Endodermal cell (in vitro differentiated cells): ENCODE results near the gene COL5A1. TPM values are rescaled to one million over a fixed set of nuclear protein-coding genes. Genes with fewer than 3 reads are reported as not detected.

Experiments used
- DNase-seq: peaks from one replicate; pipeline ENCODE4 v3.0.0-alpha.2; 2017
- H3K27ac ChIP-seq: 2 replicates; pipeline ENCODE4 v1.5.1; 2013; ENCODE audit warnings: mild to moderate bottlenecking, low read depth, low read length, moderate library complexity
- H3K27me3 ChIP-seq: 2 replicates; pipeline ENCODE4 v1.6.1; 2013; ENCODE audit warnings: mild to moderate bottlenecking, low read length, moderate library complexity; ENCODE audit not compliant: insufficient read depth, control insufficient read depth, poor library complexity, severe bottlenecking
- H3K36me3 ChIP-seq: 2 replicates; pipeline ENCODE4 v1.7.0; 2013; ENCODE audit warnings: mild to moderate bottlenecking, low read length, moderate library complexity; ENCODE audit not compliant: control insufficient read depth, insufficient read depth
- H3K4me1 ChIP-seq: one replicate; pipeline ENCODE4 v1.7.0; 2013; ENCODE audit warnings: low read length; ENCODE audit not compliant: control insufficient read depth, insufficient read depth
- H3K4me3 ChIP-seq: 2 replicates; pipeline ENCODE4 v1.5.1; 2013; ENCODE audit warnings: mild to moderate bottlenecking, low read length, moderate library complexity
- H3K9ac ChIP-seq: 2 replicates; pipeline ENCODE4 v1.6.1; 2013; ENCODE audit warnings: mild to moderate bottlenecking, low read length, moderate library complexity; ENCODE audit not compliant: poor library complexity, severe bottlenecking; ENCODE audit errors: extremely low read depth
- H3K9me3 ChIP-seq: 2 replicates; pipeline ENCODE4 v1.6.1; 2013; ENCODE audit warnings: mild to moderate bottlenecking, low read length, moderate library complexity; ENCODE audit not compliant: control insufficient read depth
- H3K27ac Mint-ChIP-seq: 2 replicates; pipeline ENCODE4 v1.8.0; 2020; ENCODE audit warnings: mixed read lengths
- H3K27me3 Mint-ChIP-seq: 2 replicates; pipeline ENCODE4 v1.8.0; 2021; ENCODE audit warnings: mild to moderate bottlenecking, mixed read lengths; ENCODE audit not compliant: insufficient read depth
- H3K36me3 Mint-ChIP-seq: 2 replicates; pipeline ENCODE4 v1.8.0; 2020; ENCODE audit warnings: low read depth, mixed read lengths
- H3K4me1 Mint-ChIP-seq: 2 replicates; pipeline ENCODE4 v1.8.0; 2020; ENCODE audit warnings: mixed read lengths
- H3K4me3 Mint-ChIP-seq: 2 replicates; pipeline ENCODE4 v1.8.0; 2020; ENCODE audit warnings: mild to moderate bottlenecking, moderate library complexity, mixed read lengths
- H3K9me3 Mint-ChIP-seq: 2 replicates; pipeline ENCODE4 v1.8.0; 2020; ENCODE audit warnings: mild to moderate bottlenecking, mixed read lengths
- CTCF ChIP-seq: fragments of 200-600 bp; sonication (generic); conservative IDR thresholded peaks from 2 replicates; pipeline ENCODE4 v1.5.0; 2021; ENCODE audit warnings: antibody characterized with exemption, mild to moderate bottlenecking
- WGBS, 2 experiments: methylation state at CpG; one replicate each; pipeline versions ENCODE4 v1.1.5 to v1.1.7; 2013; ENCODE audit warnings: missing lambda C conversion rate in 2 of 2, mixed read lengths in 1 of 2; ENCODE audit not compliant: insufficient coverage in 1 of 2, insufficient read length in 1 of 2; 5-methylcytosine and 5-hydroxymethylcytosine counted together
- total RNA-seq, 2 donors: library from RNA; stranded (reverse); fragmentation: NEBNext Ultra II Directional in 1 of 2; extraction: Animal tissue kit (Norgen Biotek cat#: 25700) in 1 of 2; gene quantifications; 2 replicates in 1 of 2; 3 replicates in 1 of 2; pipeline ENCODE4 v1.2.1, GENCODE V29; 2021

COL5A1 gene
- total RNA-seq, 2 donors from 2014 or later: 65.3 to 76.6 TPM

DNA sequence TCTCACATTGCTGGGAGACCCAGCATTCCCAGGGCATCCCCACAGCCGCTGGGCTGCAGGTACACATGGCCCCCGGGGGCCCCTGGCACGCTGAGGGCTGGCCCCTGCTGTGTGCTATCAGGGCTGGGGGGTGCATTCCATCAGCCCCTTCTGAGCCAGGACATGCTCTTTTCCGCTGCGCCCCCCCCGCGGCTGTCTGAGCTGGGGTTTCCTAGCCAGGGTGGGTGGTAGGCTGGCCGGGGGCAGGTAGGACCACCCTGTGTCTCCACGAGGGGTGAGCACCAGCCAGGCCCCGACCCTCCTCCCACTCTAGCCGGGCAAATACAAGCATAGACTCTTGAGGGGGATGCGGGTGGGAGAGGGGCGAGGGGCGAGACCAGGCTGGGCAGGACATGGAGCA is 180.9 kb downstream of the COL5A1 start:
- H3K4me3 Mint-ChIP-seq: no peak overlapping the region
- 90 to 93% methylated on average over 9 to 14 of the region's 14 CpGs for WGBS, 2 experiments
- no peak overlapping the region for H3K27ac Mint-ChIP-seq
- H3K4me1 Mint-ChIP-seq: no peaks in the 10 kb centered on the region
- no peaks in the 10 kb centered on the region for H3K27me3 ChIP-seq
- no peaks in the 10 kb centered on the region for H3K4me1 ChIP-seq
- no peak overlapping the region for H3K4me3 ChIP-seq
- no peak overlapping the region for H3K27ac ChIP-seq
- DNase-seq: no peak
- H3K9ac ChIP-seq: no peak overlapping the region
- no peaks in the 10 kb centered on the region for H3K27me3 Mint-ChIP-seq
- H3K36me3 Mint-ChIP-seq: peaks cover 32% of the 10 kb centered on the region
- no peaks in the 10 kb centered on the region for H3K9me3 Mint-ChIP-seq
- peaks cover 6% of the 10 kb centered on the region for H3K36me3 ChIP-seq
- no peaks in the 10 kb centered on the region for H3K9me3 ChIP-seq
- TF ChIP-seq CTCF: no peak

DNA sequence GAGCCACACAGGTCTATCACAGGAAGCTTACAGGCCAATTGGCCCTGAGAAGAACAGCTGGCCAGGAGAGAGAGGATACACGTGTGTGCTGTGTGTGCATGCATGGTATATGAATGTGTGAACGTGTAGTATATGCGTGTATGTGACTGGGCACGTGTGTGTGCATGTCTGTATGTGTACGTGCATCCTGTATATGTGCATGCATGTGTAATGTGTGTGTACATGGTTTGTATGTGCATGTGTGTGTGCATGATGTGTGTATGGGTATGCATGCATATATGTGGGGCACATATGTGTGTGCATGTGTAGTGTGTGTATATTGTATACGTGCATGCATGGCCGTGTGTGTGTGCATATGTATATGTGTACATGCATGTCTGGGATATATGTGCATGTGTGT is 182.0 kb downstream of the COL5A1 start:
- H3K27ac Mint-ChIP-seq: no peak overlapping the region
- peaks cover 29% of the 10 kb centered on the region for H3K36me3 Mint-ChIP-seq
- 91 to 100% methylated on average over 7 of the region's 7 CpGs for WGBS, 2 experiments

GRCh38 chr9:134824583-134824982 is 183.0 kb downstream of the COL5A1 start:
- Histone ChIP-seq H3K9me3 (no peaks in the 10 kb centered on the region), H3K4me3 (no peak overlapping the region), H3K9ac (no peak overlapping the region), H3K27me3 (no peaks in the 10 kb centered on the region), H3K27ac (no peak overlapping the region), H3K4me1 (no peaks in the 10 kb centered on the region), H3K36me3 (peaks cover 15% of the 10 kb centered on the region)
- no peak for DNase-seq
- Mint-ChIP-seq H3K4me1 (no peaks in the 10 kb centered on the region), H3K27me3 (no peaks in the 10 kb centered on the region), H3K9me3 (no peaks in the 10 kb centered on the region), H3K36me3 (peaks cover 25% of the 10 kb centered on the region), H3K27ac (no peak overlapping the region), H3K4me3 (no peak overlapping the region)
- 95 to 97% methylated on average over 12 to 23 of the region's 23 CpGs for WGBS, 2 experiments
- no peak for TF ChIP-seq CTCF

More for the DNA sequence above, 182.0 kb downstream of the COL5A1 start:
- Mint-ChIP-seq H3K4me1 (no peaks in the 10 kb centered on the region), H3K4me3 (no peak overlapping the region), H3K27me3 (no peaks in the 10 kb centered on the region), H3K9me3 (no peaks in the 10 kb centered on the region)
- no peaks in the 10 kb centered on the region for H3K27me3 ChIP-seq
- no peaks in the 10 kb centered on the region for H3K9me3 ChIP-seq
- no peak for DNase-seq
- peaks cover 10% of the 10 kb centered on the region for H3K36me3 ChIP-seq
- no peak overlapping the region for H3K9ac ChIP-seq
- no peak for TF ChIP-seq CTCF
- no peak overlapping the region for H3K4me3 ChIP-seq
- no peaks in the 10 kb centered on the region for H3K4me1 ChIP-seq
- no peak overlapping the region for H3K27ac ChIP-seq
